Neuronal stem cell (in vitro differentiated cells): Measurements from ENCODE around the gene CDH9.

Experiments
- DNase-seq: peaks from one replicate; pipeline ENCODE4 v3.0.0-alpha.2; 2013; ENCODE audit warnings: low spot score
- H2AFZ ChIP-seq: one replicate; pipeline ENCODE4 v1.6.1; 2013; ENCODE audit warnings: mild to moderate bottlenecking, low read length, inconsistent platforms
- H2AK5ac ChIP-seq: 2 replicates; pipeline ENCODE4 v1.6.1; 2013; ENCODE audit warnings: low read depth, mild to moderate bottlenecking, inconsistent platforms, low read length, moderate library complexity, mixed read lengths
- H2BK120ac ChIP-seq: 2 replicates; pipeline ENCODE4 v1.6.1; 2013; ENCODE audit warnings: low read depth, mild to moderate bottlenecking, inconsistent platforms, low read length, moderate library complexity, mixed read lengths
- H2BK12ac ChIP-seq: one replicate; pipeline ENCODE4 v1.6.1; 2013; ENCODE audit warnings: low read length, inconsistent platforms
- H2BK15ac ChIP-seq: 2 replicates; pipeline ENCODE4 v1.6.1; 2013; ENCODE audit warnings: mild to moderate bottlenecking, low read length, inconsistent platforms, mixed read lengths
- H2BK5ac ChIP-seq: one replicate; pipeline ENCODE4 v1.6.1; 2013; ENCODE audit warnings: inconsistent platforms, mild to moderate bottlenecking, low read length, moderate library complexity
- H3K14ac ChIP-seq: one replicate; pipeline ENCODE4 v1.6.1; 2013; ENCODE audit warnings: low read length, inconsistent platforms
- H3K18ac ChIP-seq: 2 replicates; pipeline ENCODE4 v1.6.1; 2013; ENCODE audit warnings: low read length, inconsistent platforms
- H3K23ac ChIP-seq: 2 replicates; pipeline ENCODE4 v1.6.1; 2013; ENCODE audit warnings: low read depth, mild to moderate bottlenecking, mixed read lengths, low read length, inconsistent platforms; ENCODE audit not compliant: poor library complexity
- H3K27ac ChIP-seq: replicated peaks from 3 replicates; pipeline ENCODE4 v1.5.1; 2013; ENCODE audit warnings: low read length, inconsistent platforms
- H3K27me3 ChIP-seq, 3 experiments: 2 replicates each; pipeline ENCODE4 v1.6.1; 2013; ENCODE audit warnings: low read length in 3 of 3, mild to moderate bottlenecking in 2 of 3, inconsistent platforms in 1 of 3, low read depth in 1 of 3, mixed read lengths in 1 of 3, moderate library complexity in 1 of 3; ENCODE audit not compliant: control insufficient read depth in 3 of 3, insufficient read depth in 3 of 3
- H3K36me3 ChIP-seq, 2 donors: replicated peaks in 1 of 2; 2 replicates each; pipeline ENCODE4 v1.6.1; 2013; ENCODE audit warnings: low read length in 2 of 2; ENCODE audit not compliant: control insufficient read depth in 2 of 2, insufficient read depth in 2 of 2
- H3K4ac ChIP-seq: 2 replicates; pipeline ENCODE4 v1.6.1; 2013; ENCODE audit warnings: inconsistent platforms, mild to moderate bottlenecking, low read length, moderate library complexity
- H3K4me1 ChIP-seq, 2 donors: 1 replicate in 1 of 2; 2 replicates in 1 of 2; pipeline ENCODE4 v1.6.1; 2013; ENCODE audit warnings: low read length in 2 of 2, low read depth in 1 of 2; ENCODE audit not compliant: control insufficient read depth in 2 of 2, insufficient read depth in 1 of 2
- H3K4me2 ChIP-seq: one replicate; pipeline ENCODE4 v1.6.1; 2013; ENCODE audit warnings: mild to moderate bottlenecking, low read length, inconsistent platforms; ENCODE audit not compliant: insufficient read depth, poor library complexity, severe bottlenecking
- H3K4me3 ChIP-seq, 2 donors: 2 replicates each; pipeline ENCODE4 v1.5.1; 2013; ENCODE audit warnings: low read length in 2 of 2, mild to moderate bottlenecking in 2 of 2, inconsistent platforms in 1 of 2, moderate library complexity in 1 of 2
- H3K79me1 ChIP-seq: one replicate; pipeline ENCODE4 v1.6.1; 2013; ENCODE audit warnings: low read depth, mild to moderate bottlenecking, inconsistent platforms, low read length, moderate library complexity
- H3K9ac ChIP-seq: one replicate; pipeline ENCODE4 v1.6.1; 2013; ENCODE audit warnings: mild to moderate bottlenecking, low read depth, low read length, inconsistent platforms; ENCODE audit not compliant: poor library complexity
- H3K9me3 ChIP-seq, 2 donors: replicated peaks in 1 of 2; 2 replicates each; pipeline versions ENCODE3 to v1.6.1; 2013; ENCODE audit warnings: low read length in 2 of 2, mild to moderate bottlenecking in 2 of 2, inconsistent platforms in 1 of 2, low read depth in 1 of 2, mixed read lengths in 1 of 2, moderate library complexity in 1 of 2; ENCODE audit not compliant: control insufficient read depth in 2 of 2, insufficient read depth in 1 of 2
- H4K8ac ChIP-seq: one replicate; pipeline ENCODE4 v1.6.1; 2013; ENCODE audit warnings: low read depth, mild to moderate bottlenecking, inconsistent platforms, low read length, moderate library complexity
- H4K91ac ChIP-seq: one replicate; pipeline ENCODE4 v1.6.1; 2013; ENCODE audit warnings: low read length, low read depth, mild to moderate bottlenecking, inconsistent platforms; ENCODE audit not compliant: poor library complexity
- WGBS, 2 donors: extraction: QIAGEN DNeasy Blood & Tissue Kit; methylation state at CpG; one replicate each; pipeline ENCODE4 v1.1.7; 2013; ENCODE audit warnings: missing lambda C conversion rate in 2 of 2, mixed read lengths in 1 of 2; ENCODE audit not compliant: insufficient read length in 2 of 2, insufficient replicate concordance in 1 of 2; ENCODE audit errors: extremely low coverage in 2 of 2; 5-methylcytosine and 5-hydroxymethylcytosine counted together

The CDH9 gene

GRCh38 chr5:27009540-27009915 lies 28.9 kb downstream of the CDH9 start:
- H3K18ac ChIP-seq = no peak overlapping the region

GRCh38 chr5:27008604-27009539 lies 29.5 kb downstream of the CDH9 start:
- Histone ChIP-seq H4K8ac (no peak overlapping the region), H2AK5ac (no peak overlapping the region), H2BK120ac (no peak overlapping the region), H4K91ac (no peak overlapping the region), H3K18ac (no peak overlapping the region), H2BK5ac (no peak overlapping the region), H3K14ac (no peak overlapping the region), H3K9me3 (no peaks in the 10 kb centered on the region), H3K27ac (no peak overlapping the region), H3K23ac (no peak overlapping the region), H3K27me3 (no peaks in the 10 kb centered on the region), H2BK12ac (no peak overlapping the region), H3K79me1 (no peaks in the 10 kb centered on the region), H3K9ac (no peak overlapping the region), H3K4me2 (no peak overlapping the region), H2BK15ac (no peak overlapping the region), H3K4me1 (no peaks in the 10 kb centered on the region), H3K36me3 (no peaks in the 10 kb centered on the region), H3K4ac (no peak overlapping the region), H2AFZ (peak overlapping the region; percentile 36), H3K4me3 (no peak overlapping the region)
- DNase-seq = no peak
- 100% methylated on average over 1 of the region's 3 CpGs; no CpG with 5 or more reads in 1 of the 2 donors for WGBS, 2 donors

More at GRCh38 chr5:27009540-27009915, 28.9 kb downstream of the CDH9 start:
- no peaks in the 10 kb centered on the region for H3K9me3 ChIP-seq
- H2BK15ac ChIP-seq = no peak overlapping the region
- no peaks in the 10 kb centered on the region for H3K4me1 ChIP-seq
- H3K4me2 ChIP-seq = no peak overlapping the region
- no CpG with 5 or more reads among the region's 1 CpG for WGBS, 2 donors
- no peak overlapping the region for H3K4ac ChIP-seq
- no peak overlapping the region for H4K91ac ChIP-seq
- DNase-seq = no peak
- H2BK120ac ChIP-seq = no peak overlapping the region
- no peak overlapping the region for H3K27ac ChIP-seq
- no peak overlapping the region for H2AK5ac ChIP-seq
- H3K9ac ChIP-seq = no peak overlapping the region
- H3K27me3 ChIP-seq = no peaks in the 10 kb centered on the region
- no peaks in the 10 kb centered on the region for H3K36me3 ChIP-seq
- no peak overlapping the region for H4K8ac ChIP-seq
- H3K14ac ChIP-seq = no peak overlapping the region
- H3K79me1 ChIP-seq = no peaks in the 10 kb centered on the region
- H3K23ac ChIP-seq = no peak overlapping the region
- no peak overlapping the region for H3K4me3 ChIP-seq
- H2AFZ ChIP-seq = peak overlapping the region; percentile 36
- no peak overlapping the region for H2BK12ac ChIP-seq
- H2BK5ac ChIP-seq = no peak overlapping the region

GRCh38 chr5:27007121-27007520 lies 31.3 kb downstream of the CDH9 start:
- Histone ChIP-seq H3K4me1 (no peaks in the 10 kb centered on the region), H2BK15ac (no peak overlapping the region), H4K8ac (no peak overlapping the region), H3K23ac (no peak overlapping the region), H3K27me3 (no peaks in the 10 kb centered on the region), H3K27ac (no peak overlapping the region), H4K91ac (no peak overlapping the region), H2BK120ac (no peak overlapping the region), H3K9ac (no peak overlapping the region), H3K4me2 (no peak overlapping the region), H3K36me3 (no peaks in the 10 kb centered on the region), H3K79me1 (no peaks in the 10 kb centered on the region), H3K18ac (no peak overlapping the region), H2AFZ (no peak overlapping the region), H2AK5ac (no peak overlapping the region), H3K4ac (no peak overlapping the region), H3K9me3 (no peaks in the 10 kb centered on the region), H3K4me3 (no peak overlapping the region), H3K14ac (no peak overlapping the region), H2BK12ac (no peak overlapping the region), H2BK5ac (no peak overlapping the region)
- DNase-seq = no peak

GRCh38 chr5:26986985-26987384 lies 51.4 kb downstream of the CDH9 start:
- H3K4me1 ChIP-seq = peaks cover 0 to under 1% of the 10 kb centered on the region in 2 donors
- no peaks in the 10 kb centered on the region for H3K9me3 ChIP-seq

More at GRCh38 chr5:26986985-26987384, 51.4 kb downstream of the CDH9 start:
- Histone ChIP-seq H2BK120ac (no peak overlapping the region), H2BK15ac (no peak overlapping the region), H3K27me3 (no peaks in the 10 kb centered on the region), H3K18ac (no peak overlapping the region), H3K36me3 (no peaks in the 10 kb centered on the region), H4K91ac (no peak overlapping the region), H3K79me1 (no peaks in the 10 kb centered on the region), H3K4ac (no peak overlapping the region), H3K23ac (no peak overlapping the region), H3K9ac (no peak overlapping the region), H3K27ac (no peak overlapping the region), H3K14ac (no peak overlapping the region), H4K8ac (no peak overlapping the region), H2AFZ (no peak overlapping the region), H3K4me2 (no peak overlapping the region), H3K4me3 (no peak overlapping the region), H2BK5ac (no peak overlapping the region), H2BK12ac (no peak overlapping the region), H2AK5ac (no peak overlapping the region)
- WGBS, 2 donors = no CpG with 5 or more reads among the region's 1 CpG
- DNase-seq = no peak
